B cell (primary cell): Measurements from ENCODE around the gene AOAH. TPM values are rescaled to one million over a fixed set of nuclear protein-coding genes. Genes with fewer than 3 reads are reported as not detected.
A peak's percentile ranks its signal among the peaks of the same experiment; 100 is the strongest.

Source experiments
- ATAC-seq: fragments of 200-7000 bp; cut with Tn5 transposase; one replicate; pipeline ENCODE4 v1.10.0; 2021; ENCODE audit warnings: low read depth, mild to moderate bottlenecking, moderate number of reproducible peaks, moderate library complexity
- CTCF ChIA-PET: fragments of 350-600 bp; sonication (Branson Sonifier 250); formaldehyde crosslinking; loops from one replicate; lab custom pipeline; 2021; ENCODE audit warnings: antibody characterized with exemption, inconsistent platforms; lab: Charles Lee
- POLR2A ChIA-PET: fragments of 350-600 bp; sonication (Branson Sonifier 250); formaldehyde crosslinking; loops from one replicate; lab custom pipeline; 2021; ENCODE audit warnings: antibody characterized with exemption; lab: Charles Lee
- DNase-seq: peaks from one replicate; pipeline ENCODE4 v3.0.0; 2013
- H2AFZ ChIP-seq: 2 replicates; pipeline ENCODE4 v1.6.1; 2012; ENCODE audit warnings: mild to moderate bottlenecking, low read depth, low read length; ENCODE audit not compliant: insufficient read depth, poor library complexity, severe bottlenecking
- H3K27ac ChIP-seq, 2 donors: 1 replicate in 1 of 2; 2 replicates in 1 of 2; pipeline ENCODE4 v1.5.1; 2012 to 2013; ENCODE audit warnings: low read length in 2 of 2, mild to moderate bottlenecking in 2 of 2, moderate library complexity in 1 of 2
- H3K27me3 ChIP-seq, 4 experiments: fragments of 200-600 bp in 1 of 4; sonication (generic) in 1 of 4; replicated peaks in 1 of 4; 1 replicate in 2 of 4; 2 replicates in 2 of 4; pipeline versions ENCODE4 v1.6.1 to v1.7.0; 2013 to 2016; ENCODE audit warnings: low read length in 3 of 4, mild to moderate bottlenecking in 2 of 4, mixed read lengths in 1 of 4, moderate library complexity in 1 of 4; ENCODE audit not compliant: insufficient read depth in 4 of 4, control insufficient read depth in 3 of 4; ENCODE audit errors: control extremely low read depth in 1 of 4
- H3K36me3 ChIP-seq, 2 experiments: replicated peaks in 1 of 2; 1 replicate in 1 of 2; 2 replicates in 1 of 2; pipeline versions ENCODE4 v1.6.1 to v1.7.1; 2013; ENCODE audit warnings: low read length in 1 of 2; ENCODE audit not compliant: insufficient read depth in 2 of 2, control insufficient read depth in 1 of 2; ENCODE audit errors: control extremely low read depth in 1 of 2, extremely low read depth in 1 of 2
- H3K4me1 ChIP-seq, 2 donors: fragments of 200-600 bp in 1 of 2; sonication (generic) in 1 of 2; 1 replicate in 1 of 2; 2 replicates in 1 of 2; pipeline versions ENCODE4 v1.5.1 to v1.6.1; 2013 to 2017; ENCODE audit warnings: low read length in 2 of 2; ENCODE audit not compliant: control insufficient read depth in 2 of 2, insufficient read depth in 2 of 2
- H3K4me2 ChIP-seq: replicated peaks from 2 replicates; pipeline ENCODE3; 2012; ENCODE audit warnings: mild to moderate bottlenecking, low read depth, low read length; ENCODE audit not compliant: poor library complexity, severe bottlenecking
- H3K4me3 ChIP-seq, 5 experiments: fragments of 200-600 bp in 1 of 5; sonication (generic) in 1 of 5; 1 replicate in 3 of 5; 2 replicates in 2 of 5; pipeline versions ENCODE4 v1.5.1 to v1.7.0; 2011 to 2016; ENCODE audit warnings: low read length in 4 of 5, mild to moderate bottlenecking in 4 of 5, low read depth in 2 of 5, control low read depth in 1 of 5, moderate library complexity in 1 of 5; ENCODE audit not compliant: insufficient read depth in 1 of 5; ENCODE audit errors: control extremely low read depth in 1 of 5, extremely low read depth in 1 of 5
- H3K79me2 ChIP-seq: fragments of 200-600 bp; sonication (generic); one replicate; pipeline ENCODE4 v1.6.0; 2016; ENCODE audit warnings: low read length; ENCODE audit not compliant: control insufficient read depth, insufficient read depth
- H3K9ac ChIP-seq: fragments of 200-600 bp; sonication (generic); 2 replicates; pipeline ENCODE4 v1.6.1; 2017; ENCODE audit warnings: mild to moderate bottlenecking, low read length, moderate library complexity
- H3K9me3 ChIP-seq, 3 donors: one replicate each; pipeline versions ENCODE4 v1.6.1 to v1.7.1; 2013; ENCODE audit warnings: low read length in 2 of 3; ENCODE audit not compliant: control insufficient read depth in 2 of 3, insufficient read depth in 1 of 3; ENCODE audit errors: control extremely low read depth in 1 of 3
- H4K20me1 ChIP-seq: 2 replicates; pipeline ENCODE4 v1.6.0; 2012; ENCODE audit warnings: mild to moderate bottlenecking, low read length; ENCODE audit not compliant: insufficient read depth, control insufficient read depth, poor library complexity, severe bottlenecking
- H3K27ac Mint-ChIP-seq: one replicate; pipeline ENCODE4 v1.8.0; 2021; ENCODE audit warnings: mixed read lengths
- H3K27me3 Mint-ChIP-seq: one replicate; pipeline ENCODE4 v1.8.0; 2021; ENCODE audit warnings: mixed read lengths
- H3K4me1 Mint-ChIP-seq: one replicate; pipeline ENCODE4 v1.8.0; 2021; ENCODE audit warnings: mixed read lengths
- H3K4me3 Mint-ChIP-seq: one replicate; pipeline ENCODE4 v1.8.0; 2021; ENCODE audit warnings: mixed read lengths
- H3K9me3 Mint-ChIP-seq: one replicate; pipeline ENCODE4 v1.8.0; 2022; ENCODE audit warnings: mixed read lengths; ENCODE audit not compliant: insufficient read depth
- EZH2 ChIP-seq: IDR thresholded peaks from 2 replicates; pipeline ENCODE4 v1.6.1; 2012; ENCODE audit warnings: borderline replicate concordance, low read depth, mild to moderate bottlenecking, moderate library complexity, low read length; ENCODE audit not compliant: insufficient read depth, poor library complexity, severe bottlenecking
- WGBS: methylation state at CpG from one replicate; pipeline ENCODE4 v1.1.5; 2013; ENCODE audit warnings: missing lambda C conversion rate; ENCODE audit not compliant: insufficient coverage; 5-methylcytosine and 5-hydroxymethylcytosine counted together
- intact Hi-C: fragments of 100-400 bp; cut with micrococcal nuclease; formaldehyde crosslinking; loops from one replicate; pipeline ENCODE4 v1.10.0; 2022
- polyA minus RNA-seq: library from RNA; depleted of rRNA, polyadenylated mRNA; stranded (reverse); fragments of >200 nt; gene quantifications from 2 replicates; pipeline ENCODE4 v1.2.3, GENCODE V29; 2012
- polyA plus RNA-seq: library from polyadenylated mRNA; depleted of rRNA; stranded (reverse); fragments of >200 nt; gene quantifications from 2 replicates; pipeline ENCODE4 v1.2.3, GENCODE V29; 2012
- total RNA-seq, 2 donors: library from RNA; stranded (reverse); fragments of 120-200 nt in 1 of 2; gene quantifications; 1 replicate in 1 of 2; 2 replicates in 1 of 2; pipeline versions ENCODE4 v1.2.3 to v1.2.4, GENCODE V29; 2013 to 2022
- TF ChIP-seq, protein P1 (sequence below): fragments of 200-600 bp; IDR thresholded peaks from one replicate; pipeline ENCODE4 v1.8.0; 2022; ENCODE audit warnings: antibody characterized with exemption, mild to moderate bottlenecking

The AOAH gene
- total RNA-seq (4.7 and 5.0 TPM in 2 replicates), polyA plus RNA-seq (2.6 and 3.8 TPM in 2 replicates), polyA minus RNA-seq (3.7 and 4.3 TPM in 2 replicates)
- 9.4 TPM for total RNA-seq (2013)

- H3K36me3 ChIP-seq = no peaks in the 10 kb centered on the region
- intact Hi-C loops = no loop called here
- no peaks in the 10 kb centered on the region for H3K9me3 Mint-ChIP-seq
- H3K4me3 Mint-ChIP-seq = peak within 1 kb of the TSS; percentile 69
- peak within 1 kb of the TSS; percentile 69 for H3K4me2 ChIP-seq
- no peaks in the 10 kb centered on the region for H3K27me3 ChIP-seq
- H3K27me3 Mint-ChIP-seq = no peaks in the 10 kb centered on the region
- H3K79me2 ChIP-seq = no peaks in the 10 kb centered on the region
- peaks cover 11 to 17% of the 10 kb centered on the region in 2 donors for H3K4me1 ChIP-seq
- ATAC-seq (peak; percentile 96), DNase-seq (peak; percentile 67)
- H3K4me3 ChIP-seq = peak within 1 kb of the TSS in 4 of 5 experiments; percentile 2 to 71 (median 4)
- H3K27ac ChIP-seq = peak within 1 kb of the TSS; percentile 45 to 59
- peak within 1 kb of the TSS; percentile 16 for H3K9ac ChIP-seq
- CTCF ChIA-PET = no interaction called here
- peaks cover 27% of the 10 kb centered on the region for H3K4me1 Mint-ChIP-seq
- no peaks in the 10 kb centered on the region for H3K9me3 ChIP-seq
- no peak for TF ChIP-seq EZH2
- TF ChIP-seq, protein P1, sequence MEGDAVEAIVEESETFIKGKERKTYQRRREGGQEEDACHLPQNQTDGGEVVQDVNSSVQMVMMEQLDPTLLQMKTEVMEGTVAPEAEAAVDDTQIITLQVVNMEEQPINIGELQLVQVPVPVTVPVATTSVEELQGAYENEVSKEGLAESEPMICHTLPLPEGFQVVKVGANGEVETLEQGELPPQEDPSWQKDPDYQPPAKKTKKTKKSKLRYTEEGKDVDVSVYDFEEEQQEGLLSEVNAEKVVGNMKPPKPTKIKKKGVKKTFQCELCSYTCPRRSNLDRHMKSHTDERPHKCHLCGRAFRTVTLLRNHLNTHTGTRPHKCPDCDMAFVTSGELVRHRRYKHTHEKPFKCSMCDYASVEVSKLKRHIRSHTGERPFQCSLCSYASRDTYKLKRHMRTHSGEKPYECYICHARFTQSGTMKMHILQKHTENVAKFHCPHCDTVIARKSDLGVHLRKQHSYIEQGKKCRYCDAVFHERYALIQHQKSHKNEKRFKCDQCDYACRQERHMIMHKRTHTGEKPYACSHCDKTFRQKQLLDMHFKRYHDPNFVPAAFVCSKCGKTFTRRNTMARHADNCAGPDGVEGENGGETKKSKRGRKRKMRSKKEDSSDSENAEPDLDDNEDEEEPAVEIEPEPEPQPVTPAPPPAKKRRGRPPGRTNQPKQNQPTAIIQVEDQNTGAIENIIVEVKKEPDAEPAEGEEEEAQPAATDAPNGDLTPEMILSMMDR = no peak
- peak within 1 kb of the TSS; percentile 73 for H2AFZ ChIP-seq
- WGBS = 73% methylated on average over 3 of the region's 14 CpGs
- POLR2A ChIA-PET = no interaction called here
- no peaks in the 10 kb centered on the region for H4K20me1 ChIP-seq
- peak within 1 kb of the TSS; percentile 83 for H3K27ac Mint-ChIP-seq
Observed at GRCh38 chr7:36723951-36724664, at the start of gene AOAH. Gene AOAH (minus strand): TSS chr7:36724494. CDS start chr7:36724148, 346 bp downstream.

DNA sequence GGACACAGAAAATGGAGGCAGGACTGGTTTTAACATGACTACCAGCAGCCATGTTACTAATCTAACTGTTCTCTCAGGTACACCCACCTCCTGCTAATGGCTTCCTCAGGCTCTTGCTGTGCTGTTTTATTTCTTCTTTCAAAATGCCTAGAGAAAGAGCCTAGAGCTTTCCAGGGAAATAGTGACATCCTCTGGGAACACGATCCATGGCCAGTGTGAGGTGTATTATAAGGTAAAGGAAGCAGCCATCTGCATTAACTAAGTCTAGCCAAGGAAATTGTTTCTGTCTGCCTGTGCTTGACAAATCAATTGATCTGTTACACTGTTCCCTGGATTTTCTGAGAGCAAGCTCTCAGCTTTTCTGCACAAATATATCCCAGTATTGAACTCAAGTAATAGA lies 42.2 kb upstream of the AOAH start:
- H3K36me3 ChIP-seq = no peaks in the 10 kb centered on the region

More for the DNA sequence above, 42.2 kb upstream of the AOAH start:
- Histone ChIP-seq H3K4me3 (no peak overlapping the region), H3K27ac (no peak overlapping the region), H3K4me1 (peaks cover 0 to 7% of the 10 kb centered on the region in 2 donors), H3K79me2 (no peaks in the 10 kb centered on the region), H3K9me3 (no peaks in the 10 kb centered on the region), H3K27me3 (no peaks in the 10 kb centered on the region), H4K20me1 (no peaks in the 10 kb centered on the region), H3K4me2 (no peak overlapping the region), H3K9ac (no peak overlapping the region), H2AFZ (no peak overlapping the region)
- WGBS = 67% methylated on average over 1 of the region's 1 CpG
- CTCF ChIA-PET = no interaction called here
- TF ChIP-seq, protein P1 = no peak
- TF ChIP-seq EZH2 = no peak
- Mint-ChIP-seq H3K4me1 (peaks cover 12% of the 10 kb centered on the region), H3K27ac (no peak overlapping the region), H3K4me3 (no peak overlapping the region), H3K9me3 (no peaks in the 10 kb centered on the region), H3K27me3 (no peaks in the 10 kb centered on the region)
- no peak for ATAC-seq
- intact Hi-C loops = no loop called here
- DNase-seq = no peak
- POLR2A ChIA-PET = no interaction called here
